GM21619 (cell line): ENCODE measurements around the gene YARS2.
"Not testable (repeated sequence)": the region's sequence is repeated elsewhere in the genome, so short reads cannot be mapped to it uniquely, and the experiment has no call there.

ENCODE experiments used
- ATAC-seq: cut with Tn5 transposase; IDR thresholded peaks from one replicate; pipeline ENCODE4 v1.9.1; 2021; ENCODE audit not compliant: unreplicated experiment

YARS2 gene

DNA sequence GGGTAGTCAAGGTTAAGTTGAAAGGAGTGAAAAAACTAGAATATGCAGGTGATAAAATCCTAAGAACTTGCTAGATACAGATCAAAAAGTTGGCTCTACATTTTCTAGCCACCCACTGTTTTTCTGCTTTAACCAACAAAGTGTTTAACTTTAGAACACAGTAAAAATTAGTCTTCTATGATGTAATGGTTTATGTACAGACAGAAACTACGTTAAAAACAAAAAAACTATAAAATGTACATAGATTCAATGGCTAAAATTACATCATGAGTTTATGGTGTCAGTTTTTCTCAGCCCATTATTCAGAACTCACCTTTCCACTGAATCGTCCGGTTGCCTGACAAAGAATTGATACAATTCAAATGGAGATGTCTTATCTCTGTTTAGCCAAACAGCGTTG is 2.1 kb downstream of the YARS2 start:
- ATAC-seq: no peak

GRCh38 chr12:32743264-32743663 is 12.4 kb downstream of the YARS2 start:
- no peak for ATAC-seq

DNA sequence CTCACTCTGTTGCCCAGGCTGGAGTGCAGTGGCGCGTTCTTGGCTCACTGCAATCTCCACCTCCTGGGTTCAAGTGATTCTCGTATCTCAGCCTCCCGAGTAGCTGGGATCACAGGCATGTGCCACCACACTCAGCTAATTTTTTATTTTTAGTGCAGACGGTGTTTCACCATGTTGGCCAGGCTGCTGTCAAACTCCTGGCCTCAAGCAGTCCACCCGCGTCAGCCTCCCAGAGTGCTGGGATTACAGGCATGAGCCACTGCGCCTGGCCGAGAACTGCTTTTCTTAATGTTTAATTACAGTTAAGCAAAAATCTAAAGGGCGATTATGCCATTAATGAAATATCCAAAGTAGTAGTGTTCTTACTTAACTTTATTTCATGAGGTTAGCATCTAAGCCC is 13.6 kb downstream of the YARS2 start:
- ATAC-seq: no peak

- no peak for ATAC-seq
These were observed 16.4 kb downstream of the YARS2 start for GRCh38 chr12:32739279-32739678.

GRCh38 chr12:32737715-32738114 is 18.0 kb downstream of the YARS2 start:
- ATAC-seq: no peak

GRCh38 chr12:32736445-32736844 is 19.3 kb downstream of the YARS2 start:
- no peak for ATAC-seq

GRCh38 chr12:32734952-32735351 is 20.7 kb downstream of the YARS2 start:
- ATAC-seq: no peak

DNA sequence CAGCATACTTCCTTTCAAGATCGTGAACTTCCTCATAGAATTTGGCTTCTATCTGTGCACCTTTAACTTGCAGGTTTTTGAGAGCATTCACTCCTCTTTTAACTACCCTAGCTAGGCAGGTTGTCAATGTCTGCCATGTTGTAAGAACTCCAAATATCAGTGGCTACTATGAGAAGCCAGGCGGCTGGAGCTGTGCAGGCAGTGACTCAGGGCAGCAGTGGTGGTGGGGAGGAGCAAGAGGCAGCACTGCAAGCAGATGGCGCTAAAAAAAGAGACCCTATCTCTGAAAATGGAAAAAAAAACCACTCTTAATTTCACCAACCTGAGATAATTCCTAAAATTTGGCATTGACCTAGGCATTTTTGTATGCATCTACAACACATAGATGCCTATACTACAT is 28.5 kb downstream of the YARS2 start:
- ATAC-seq: no peak

DNA sequence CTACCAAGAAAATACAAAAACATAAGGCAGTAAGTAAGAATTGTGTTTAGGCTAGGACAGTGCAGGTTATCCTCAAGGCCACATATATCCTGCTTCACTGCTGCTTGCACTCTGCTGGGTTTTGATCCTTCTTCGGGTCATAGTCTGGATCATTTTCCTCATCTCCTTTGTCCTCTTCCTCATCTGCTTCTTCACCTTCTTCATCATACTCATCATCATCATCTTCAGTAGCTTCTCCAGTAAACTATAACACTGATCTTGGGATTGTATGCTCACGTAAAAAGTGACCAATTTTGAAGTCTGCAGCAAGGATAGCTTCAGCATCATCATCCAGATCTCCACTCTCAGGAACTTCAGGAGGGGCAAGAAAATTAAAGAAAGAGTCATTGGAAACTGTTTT is 29.4 kb downstream of the YARS2 start:
- no peak for ATAC-seq

DNA sequence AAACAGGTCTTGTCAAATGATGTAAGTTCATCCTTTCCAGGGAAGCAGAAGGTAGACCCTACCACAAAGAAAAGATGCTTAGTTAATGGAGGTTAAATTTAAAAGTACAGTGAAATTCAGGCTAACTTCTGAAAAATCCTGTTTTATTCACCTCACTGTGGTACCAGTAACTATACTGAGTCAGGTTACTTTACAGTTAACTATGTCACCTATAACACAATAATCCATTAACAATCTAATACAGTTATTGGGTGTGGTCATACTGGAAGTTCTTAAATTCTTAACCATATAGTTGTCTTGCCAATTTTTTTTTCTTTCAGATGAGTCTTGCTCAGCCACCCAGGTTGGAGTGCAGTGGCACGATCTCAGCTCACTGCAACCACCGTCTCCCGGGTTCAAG is 30.4 kb downstream of the YARS2 start:
- ATAC-seq: not testable (repeated sequence)

DNA sequence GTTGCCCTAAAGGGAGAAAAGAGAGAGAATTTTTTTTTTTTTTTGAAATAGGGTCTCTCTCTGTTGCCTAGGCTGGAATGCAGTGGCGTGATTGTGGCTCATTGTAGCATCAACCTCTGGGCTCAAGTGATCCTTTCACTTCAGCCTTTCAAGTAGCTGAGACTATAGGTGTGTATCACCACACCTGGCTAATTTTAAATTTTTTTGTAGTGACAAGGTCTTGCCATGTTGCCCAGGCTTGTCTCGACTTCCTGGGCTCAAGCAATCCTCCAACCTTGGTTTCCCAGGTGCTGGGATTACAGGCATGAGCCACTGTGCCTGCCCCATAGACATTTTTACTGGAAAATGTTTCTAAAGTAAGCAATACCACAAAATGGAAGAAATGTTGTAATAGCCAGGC is 36.8 kb downstream of the YARS2 start:
- ATAC-seq: no peak

DNA sequence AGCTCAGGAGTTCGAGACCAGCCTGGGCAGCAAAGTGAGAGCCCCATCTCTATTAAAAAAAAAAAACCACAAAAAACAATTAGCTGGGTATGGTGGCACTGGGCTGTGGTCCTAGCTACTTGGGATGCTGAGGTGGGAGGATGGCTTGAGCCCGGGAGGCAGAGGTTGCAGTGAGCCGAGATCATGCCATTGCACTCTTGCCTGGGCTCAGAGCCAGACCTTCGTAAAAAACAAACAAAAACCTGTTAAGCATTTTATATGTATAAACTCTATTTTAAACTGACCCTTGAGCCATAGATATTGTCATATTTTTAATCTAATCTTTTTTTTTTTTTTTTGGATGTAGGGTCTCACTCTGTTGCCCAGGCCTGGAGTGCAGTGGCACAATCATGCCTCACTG is 40.9 kb downstream of the YARS2 start:
- no peak for ATAC-seq

- no peak for ATAC-seq
These were observed 46.8 kb downstream of the YARS2 start for GRCh38 chr12:32708926-32709325.

DNA sequence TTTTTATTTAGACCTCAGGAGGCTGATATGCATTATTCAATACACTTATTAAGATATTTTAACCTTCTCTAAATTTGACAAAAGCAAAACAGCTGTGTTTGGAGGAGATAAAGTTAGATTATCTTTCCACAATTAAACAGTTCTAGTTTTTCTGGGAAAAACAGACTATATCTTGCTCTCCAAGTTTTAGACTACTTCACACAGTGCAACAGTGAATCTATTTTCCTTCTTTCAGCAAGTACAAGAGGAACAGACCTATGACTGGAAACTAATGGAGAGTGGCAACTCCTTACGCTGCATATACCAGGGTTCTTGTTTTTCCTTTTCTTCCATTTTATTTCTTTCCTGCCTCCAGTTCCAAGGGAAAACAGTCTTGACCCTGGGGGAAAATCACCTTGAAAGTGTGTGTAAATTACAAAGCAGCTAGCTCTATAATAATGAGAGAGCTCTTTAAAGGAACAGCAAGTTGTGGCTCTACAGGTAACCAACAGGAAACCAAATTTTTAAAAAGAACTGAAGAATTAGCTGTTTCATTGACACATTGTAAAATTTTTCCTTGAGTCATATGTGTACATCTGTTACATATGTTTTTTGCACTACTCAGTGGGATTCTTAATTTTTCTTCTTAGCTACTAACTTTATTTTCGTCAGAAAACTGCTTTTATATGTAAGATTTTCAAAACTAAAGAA is 49.2 kb downstream of the YARS2 start:
- no peak for ATAC-seq

GRCh38 chr12:32705783-32706182 is 49.9 kb downstream of the YARS2 start:
- ATAC-seq: no peak

GRCh38 chr12:32702946-32703345 is 52.8 kb downstream of the YARS2 start:
- no peak for ATAC-seq

GRCh38 chr12:32702473-32702872 is 53.2 kb downstream of the YARS2 start:
- ATAC-seq: no peak

GRCh38 chr12:32699437-32699836 is 56.3 kb downstream of the YARS2 start:
- ATAC-seq: not testable (repeated sequence)

- ATAC-seq: no peak
These were observed 57.4 kb downstream of the YARS2 start for GRCh38 chr12:32698285-32698684.

GRCh38 chr12:32697445-32697844 is 58.3 kb downstream of the YARS2 start:
- ATAC-seq: no peak
